ENCODE results near the gene LMO1.

DNA sequence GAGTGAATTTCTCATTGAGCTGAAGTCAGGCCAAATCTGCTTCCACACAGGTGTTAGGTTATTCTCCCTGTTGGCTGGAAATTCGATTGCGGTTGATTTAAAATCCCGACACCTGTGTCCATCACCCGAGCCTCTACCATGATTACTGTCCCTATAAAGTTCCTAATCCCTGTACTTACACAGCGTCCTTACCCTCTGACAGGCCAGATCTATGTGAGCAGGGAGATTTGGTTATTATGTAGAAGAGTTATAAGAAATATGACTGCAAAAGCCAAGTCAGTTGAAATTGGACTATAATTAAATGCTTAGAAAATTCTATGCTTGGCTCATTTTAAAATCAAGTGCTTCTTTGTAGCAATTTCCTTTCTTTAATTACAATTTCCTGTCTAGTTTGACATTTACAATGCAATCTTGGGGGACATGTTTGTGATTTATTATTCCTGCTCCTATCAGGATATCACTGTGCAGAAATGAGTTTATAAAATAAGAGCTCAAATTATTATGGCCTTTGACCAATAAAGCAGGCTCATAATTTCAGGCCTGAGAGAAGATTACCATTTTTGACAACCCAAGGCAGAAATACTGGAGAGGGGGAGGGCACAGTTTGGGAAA lies 32.5 kb upstream of the LMO1 start:
- TF ChIP-seq, protein P1, sequence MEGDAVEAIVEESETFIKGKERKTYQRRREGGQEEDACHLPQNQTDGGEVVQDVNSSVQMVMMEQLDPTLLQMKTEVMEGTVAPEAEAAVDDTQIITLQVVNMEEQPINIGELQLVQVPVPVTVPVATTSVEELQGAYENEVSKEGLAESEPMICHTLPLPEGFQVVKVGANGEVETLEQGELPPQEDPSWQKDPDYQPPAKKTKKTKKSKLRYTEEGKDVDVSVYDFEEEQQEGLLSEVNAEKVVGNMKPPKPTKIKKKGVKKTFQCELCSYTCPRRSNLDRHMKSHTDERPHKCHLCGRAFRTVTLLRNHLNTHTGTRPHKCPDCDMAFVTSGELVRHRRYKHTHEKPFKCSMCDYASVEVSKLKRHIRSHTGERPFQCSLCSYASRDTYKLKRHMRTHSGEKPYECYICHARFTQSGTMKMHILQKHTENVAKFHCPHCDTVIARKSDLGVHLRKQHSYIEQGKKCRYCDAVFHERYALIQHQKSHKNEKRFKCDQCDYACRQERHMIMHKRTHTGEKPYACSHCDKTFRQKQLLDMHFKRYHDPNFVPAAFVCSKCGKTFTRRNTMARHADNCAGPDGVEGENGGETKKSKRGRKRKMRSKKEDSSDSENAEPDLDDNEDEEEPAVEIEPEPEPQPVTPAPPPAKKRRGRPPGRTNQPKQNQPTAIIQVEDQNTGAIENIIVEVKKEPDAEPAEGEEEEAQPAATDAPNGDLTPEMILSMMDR (IDR thresholded peaks at IDR 0.05; ENCODE audit: insufficient read depth, low read length), result no peak
- TF ChIP-seq, protein P2, sequence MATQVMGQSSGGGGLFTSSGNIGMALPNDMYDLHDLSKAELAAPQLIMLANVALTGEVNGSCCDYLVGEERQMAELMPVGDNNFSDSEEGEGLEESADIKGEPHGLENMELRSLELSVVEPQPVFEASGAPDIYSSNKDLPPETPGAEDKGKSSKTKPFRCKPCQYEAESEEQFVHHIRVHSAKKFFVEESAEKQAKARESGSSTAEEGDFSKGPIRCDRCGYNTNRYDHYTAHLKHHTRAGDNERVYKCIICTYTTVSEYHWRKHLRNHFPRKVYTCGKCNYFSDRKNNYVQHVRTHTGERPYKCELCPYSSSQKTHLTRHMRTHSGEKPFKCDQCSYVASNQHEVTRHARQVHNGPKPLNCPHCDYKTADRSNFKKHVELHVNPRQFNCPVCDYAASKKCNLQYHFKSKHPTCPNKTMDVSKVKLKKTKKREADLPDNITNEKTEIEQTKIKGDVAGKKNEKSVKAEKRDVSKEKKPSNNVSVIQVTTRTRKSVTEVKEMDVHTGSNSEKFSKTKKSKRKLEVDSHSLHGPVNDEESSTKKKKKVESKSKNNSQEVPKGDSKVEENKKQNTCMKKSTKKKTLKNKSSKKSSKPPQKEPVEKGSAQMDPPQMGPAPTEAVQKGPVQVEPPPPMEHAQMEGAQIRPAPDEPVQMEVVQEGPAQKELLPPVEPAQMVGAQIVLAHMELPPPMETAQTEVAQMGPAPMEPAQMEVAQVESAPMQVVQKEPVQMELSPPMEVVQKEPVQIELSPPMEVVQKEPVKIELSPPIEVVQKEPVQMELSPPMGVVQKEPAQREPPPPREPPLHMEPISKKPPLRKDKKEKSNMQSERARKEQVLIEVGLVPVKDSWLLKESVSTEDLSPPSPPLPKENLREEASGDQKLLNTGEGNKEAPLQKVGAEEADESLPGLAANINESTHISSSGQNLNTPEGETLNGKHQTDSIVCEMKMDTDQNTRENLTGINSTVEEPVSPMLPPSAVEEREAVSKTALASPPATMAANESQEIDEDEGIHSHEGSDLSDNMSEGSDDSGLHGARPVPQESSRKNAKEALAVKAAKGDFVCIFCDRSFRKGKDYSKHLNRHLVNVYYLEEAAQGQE (IDR thresholded peaks at IDR 0.05; ENCODE audit: insufficient replicate concordance, low read depth), result no peak
- TF ChIP-seq POLR2AphosphoS5 (IDR thresholded peaks at IDR 0.05; ENCODE audit: low read depth) (no peak), GABPA (IDR thresholded peaks at IDR 0.05; ENCODE audit: low read depth) (no peak), SPI1 (IDR thresholded peaks at IDR 0.05; ENCODE audit: borderline replicate concordance, low read depth) (no peak)

Measured in HL-60 (cell line).